Keratinocyte (primary cell): Measurements from ENCODE around the gene VPS37C. TPM values are rescaled to one million over a fixed set of nuclear protein-coding genes. Genes with fewer than 3 reads are reported as not detected.

Source experiments
- DNase-seq: peaks from one replicate; pipeline ENCODE4 v3.0.0-alpha.2; 2011; ENCODE audit warnings: low read depth, missing footprints, low spot score
- FAIRE-seq: peaks from 2 replicates; lab custom pipeline; 2011; peaks lifted over from hg19 to GRCh38; lab: Jason Lieb, UNC
- H2AFZ ChIP-seq: 2 replicates; pipeline ENCODE4 v1.6.0; 2012; ENCODE audit warnings: low read length, control low read depth, inconsistent platforms; ENCODE audit not compliant: control insufficient read depth
- H3K27ac ChIP-seq: 2 replicates; pipeline ENCODE4 v1.5.1; 2011; ENCODE audit warnings: low read length; ENCODE audit not compliant: control insufficient read depth, insufficient read depth
- H3K27me3 ChIP-seq: 3 replicates; pipeline ENCODE4 v1.6.0; 2011; ENCODE audit warnings: low read length; ENCODE audit not compliant: control insufficient read depth, insufficient read depth; ENCODE audit errors: extremely low read depth
- H3K36me3 ChIP-seq, 2 experiments: 2 replicates in 1 of 2; 3 replicates in 1 of 2; pipeline ENCODE4 v1.5.1; 2011; ENCODE audit warnings: low read length in 2 of 2, mild to moderate bottlenecking in 1 of 2; ENCODE audit not compliant: control insufficient read depth in 2 of 2, insufficient read depth in 2 of 2; ENCODE audit errors: extremely low read depth in 1 of 2
- H3K4me1 ChIP-seq: 3 replicates; pipeline ENCODE4 v1.5.1; 2011; ENCODE audit warnings: low read length; ENCODE audit not compliant: control insufficient read depth, insufficient read depth; ENCODE audit errors: extremely low read depth
- H3K4me2 ChIP-seq: 3 replicates; pipeline ENCODE4 v1.6.0; 2011; ENCODE audit warnings: low read depth, low read length; ENCODE audit not compliant: control insufficient read depth, insufficient read depth; ENCODE audit errors: extremely low read depth
- H3K4me3 ChIP-seq, 3 experiments: fragments of 200-600 bp in 1 of 3; sonication (generic) in 1 of 3; 2 replicates in 2 of 3; 3 replicates in 1 of 3; pipeline ENCODE4 v1.5.1; 2011 to 2016; ENCODE audit warnings: low read length in 3 of 3, mild to moderate bottlenecking in 3 of 3, control low read depth in 2 of 3, inconsistent platforms in 1 of 3, low read depth in 1 of 3, mixed read lengths in 1 of 3, mixed run types in 1 of 3, moderate library complexity in 1 of 3; ENCODE audit not compliant: control insufficient read depth in 2 of 3, insufficient read depth in 2 of 3; ENCODE audit errors: extremely low read depth in 1 of 3
- H3K79me2 ChIP-seq: 2 replicates; pipeline ENCODE4 v1.6.0; 2012; ENCODE audit warnings: low read length; ENCODE audit not compliant: control insufficient read depth, insufficient read depth
- H3K9ac ChIP-seq: 3 replicates; pipeline ENCODE4 v1.6.0; 2011; ENCODE audit warnings: low read length; ENCODE audit not compliant: control insufficient read depth, insufficient read depth; ENCODE audit errors: extremely low read depth
- H3K9me1 ChIP-seq: 3 replicates; pipeline ENCODE4 v1.6.0; 2011; ENCODE audit warnings: low read length; ENCODE audit not compliant: control insufficient read depth, insufficient read depth; ENCODE audit errors: extremely low read depth
- H3K9me3 ChIP-seq: 2 replicates; pipeline ENCODE4 v1.5.1; 2012; ENCODE audit warnings: low read depth, low read length; ENCODE audit not compliant: control insufficient read depth
- H4K20me1 ChIP-seq: 3 replicates; pipeline ENCODE4 v1.6.0; 2011; ENCODE audit warnings: low read length; ENCODE audit not compliant: control insufficient read depth, insufficient read depth; ENCODE audit errors: extremely low read depth
- CTCF ChIP-seq, 3 experiments: IDR thresholded peaks in 1 of 3; conservative IDR thresholded peaks in 1 of 3; optimal IDR thresholded peaks in 1 of 3; 2 replicates in 2 of 3; 3 replicates in 1 of 3; pipeline versions ENCODE3 to v1.5.1; 2011; ENCODE audit warnings: low read length in 3 of 3, mild to moderate bottlenecking in 3 of 3, moderate library complexity in 2 of 3, control low read depth in 1 of 3, inconsistent platforms in 1 of 3; ENCODE audit not compliant: insufficient read depth in 2 of 3; ENCODE audit errors: extremely low read depth in 1 of 3
- EZH2 ChIP-seq: IDR thresholded peaks from one replicate; pipeline ENCODE4 v1.6.1; 2012; ENCODE audit warnings: inconsistent platforms, mild to moderate bottlenecking, low read length, moderate library complexity
- dilution Hi-C: fragments of 300-500 bp; cut with MboI; formaldehyde crosslinking; loops from one replicate; pipeline ENCODE4 v1.7.0; 2020; ENCODE audit warnings: low sequenced_read_pairs; ENCODE audit not compliant: extremely low pct_ligation_motif_present
- polyA plus RNA-seq, 5 experiments: library from polyadenylated mRNA; depleted of rRNA in 3 of 5; stranded (reverse) in 3 of 5; stranded (forward) in 1 of 5; unstranded in 1 of 5; fragments of >200 nt; gene quantifications; 1 replicate in 1 of 5; 2 replicates in 3 of 5; 3 replicates in 1 of 5; pipeline versions ENCODE4 v1.2.1 to v1.2.3, GENCODE V29; 2011 to 2012; ENCODE audit warnings: missing spikeins in 2 of 5, low read depth in 1 of 5, low replicate concordance in 1 of 5

Gene VPS37C
- polyA plus RNA-seq, 1 donor (not counting 4 experiments of a cell fraction or from before 2014, with no cell fraction given), result 8.0 TPM

- TF ChIP-seq EZH2 (no peak), CTCF (optimal IDR thresholded peaks at IDR 0.05 in 1 of 3, IDR thresholded peaks at IDR 0.05 in 1 of 3, conservative IDR thresholded peaks at IDR 0.05 in 1 of 3; ENCODE audit: extremely low read depth in 1 of 3, insufficient read depth in 2 of 3, low read length in 3 of 3) (no peak)
- peaks cover 2% of the 10 kb centered on the region for H3K4me1 ChIP-seq
- no peaks in the 10 kb centered on the region for H3K9me1 ChIP-seq
- H3K4me2 ChIP-seq, result no peak overlapping the region
- H3K36me3 ChIP-seq, result peaks cover 5 to 7% of the 10 kb centered on the region in 2 experiments
- dilution Hi-C loops, result no loop called here
- FAIRE-seq (no peak), DNase-seq (no peak)
- H3K27ac ChIP-seq, result no peak overlapping the region
- no peak overlapping the region for H3K9ac ChIP-seq
- peaks cover 3% of the 10 kb centered on the region for H4K20me1 ChIP-seq
- no peak overlapping the region for H2AFZ ChIP-seq
- no peaks in the 10 kb centered on the region for H3K27me3 ChIP-seq
- no peaks in the 10 kb centered on the region for H3K9me3 ChIP-seq
- peaks cover 8% of the 10 kb centered on the region for H3K79me2 ChIP-seq
- H3K4me3 ChIP-seq, result no peak overlapping the region
These were observed 22.3 kb downstream of the VPS37C start for GRCh38 chr11:61138935-61139334.

- Histone ChIP-seq H3K27me3 (no peaks in the 10 kb centered on the region), H3K4me3 (no peak overlapping the region), H4K20me1 (no peaks in the 10 kb centered on the region), H3K9me1 (no peaks in the 10 kb centered on the region), H3K9me3 (no peaks in the 10 kb centered on the region), H3K4me2 (no peak overlapping the region), H3K4me1 (peaks cover 6% of the 10 kb centered on the region), H3K27ac (no peak overlapping the region), H2AFZ (no peak overlapping the region), H3K79me2 (no peaks in the 10 kb centered on the region), H3K9ac (no peak overlapping the region), H3K36me3 (peaks cover 7 to 13% of the 10 kb centered on the region in 2 experiments)
- DNase-seq, result no peak
- TF ChIP-seq CTCF (optimal IDR thresholded peaks at IDR 0.05 in 1 of 3, IDR thresholded peaks at IDR 0.05 in 1 of 3, conservative IDR thresholded peaks at IDR 0.05 in 1 of 3; ENCODE audit: extremely low read depth in 1 of 3, insufficient read depth in 2 of 3, low read length in 3 of 3) (no peak), EZH2 (no peak)
- dilution Hi-C loops, result no loop called here
- FAIRE-seq, result no peak
These were observed 26.4 kb downstream of the VPS37C start for GRCh38 chr11:61134801-61135257.
